ENCODE results near the gene SFXN1.

SFXN1 gene

DNA sequence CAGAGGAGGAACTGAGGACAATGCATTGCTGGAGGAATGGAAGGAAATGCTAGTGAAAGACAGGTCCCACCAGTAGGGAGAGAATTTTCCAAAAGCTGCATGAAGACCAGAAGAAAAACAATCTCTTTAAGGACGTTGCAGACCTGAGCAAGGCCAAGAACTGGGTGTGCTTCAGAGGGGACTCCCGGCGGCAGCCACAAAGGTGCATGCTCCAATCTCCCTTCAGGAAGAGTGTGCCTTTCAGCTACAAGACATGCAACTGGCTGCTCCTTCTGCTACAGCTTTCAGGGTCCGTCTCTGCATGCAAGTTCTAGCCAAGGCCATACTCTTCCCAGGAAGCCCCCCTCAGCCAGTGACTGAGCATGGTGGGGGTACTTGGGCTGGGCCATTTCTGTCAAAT is 62.9 kb downstream of the SFXN1 start:
- DNase-seq (ENCODE audit: low spot score) = no peak

DNA sequence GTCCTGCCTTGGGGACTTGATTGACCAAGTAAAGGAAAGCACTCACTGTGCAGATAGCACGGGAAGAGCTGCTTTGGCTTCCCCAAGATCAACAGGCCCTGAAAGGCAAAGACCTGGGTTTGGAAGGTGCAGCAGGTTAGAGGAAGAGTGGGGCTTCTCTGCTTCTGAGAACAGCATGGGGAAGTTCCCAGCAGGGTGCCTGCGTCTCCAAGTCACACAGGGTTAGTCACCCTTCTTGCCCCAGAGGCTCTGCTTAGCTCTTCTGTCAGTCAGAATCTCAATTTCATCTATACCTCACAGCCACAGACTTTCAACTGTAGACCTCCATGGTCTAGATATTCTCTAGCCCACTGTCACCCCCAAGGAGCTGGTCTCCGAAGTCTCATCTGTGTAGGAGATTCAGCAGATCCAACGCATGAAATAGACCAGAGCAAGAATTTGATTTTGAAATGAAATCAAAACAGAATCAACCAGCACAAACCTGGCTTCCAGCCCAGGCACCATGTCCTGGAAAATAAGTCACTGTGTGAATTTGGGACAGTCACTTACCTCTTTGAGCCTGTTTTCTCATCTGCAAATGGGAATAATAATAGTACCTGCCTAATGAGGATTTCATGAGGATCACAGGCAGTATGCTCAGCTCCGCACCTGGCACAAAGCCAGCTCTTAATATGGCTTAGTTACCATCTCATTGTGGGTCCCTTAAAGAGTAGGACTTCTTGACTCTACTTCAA is 64.0 kb downstream of the SFXN1 start:
- no peak for DNase-seq (ENCODE audit: low spot score)

DNA sequence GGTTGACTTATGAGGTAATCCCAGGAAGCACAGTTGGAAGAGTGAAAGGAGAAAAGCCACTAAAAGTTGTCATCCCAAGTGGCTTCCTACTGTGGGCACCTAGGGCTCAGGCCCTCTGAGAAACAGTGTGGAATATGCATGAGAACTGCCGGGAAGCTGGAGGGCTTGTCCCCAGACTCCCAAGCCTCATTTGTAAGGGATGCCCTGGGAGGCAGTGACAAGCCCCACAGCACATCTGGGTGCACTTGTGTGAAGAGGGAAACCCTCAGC is 64.5 kb downstream of the SFXN1 start:
- DNase-seq (ENCODE audit: low spot score) = no peak

DNA sequence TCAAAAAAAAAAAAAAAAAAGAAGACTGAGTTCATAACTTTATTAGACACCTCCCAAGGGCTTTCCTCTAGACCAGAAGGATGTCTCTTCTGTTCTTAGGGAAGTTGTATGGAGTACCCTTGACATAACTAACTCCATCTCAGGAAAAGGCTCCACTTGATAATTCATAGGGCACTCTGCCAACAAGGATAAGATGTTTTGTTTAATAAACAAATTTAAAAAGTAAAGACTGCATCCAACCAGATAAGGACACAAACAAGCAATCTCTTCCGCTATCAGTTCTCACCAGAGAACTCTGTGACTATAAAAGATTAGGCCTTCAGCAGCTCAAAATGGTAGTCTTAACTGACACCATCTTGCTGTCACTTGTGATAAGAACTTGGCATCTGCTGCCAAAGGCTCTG is 65.8 kb downstream of the SFXN1 start:
- no peak for DNase-seq (ENCODE audit: low spot score)

DNA sequence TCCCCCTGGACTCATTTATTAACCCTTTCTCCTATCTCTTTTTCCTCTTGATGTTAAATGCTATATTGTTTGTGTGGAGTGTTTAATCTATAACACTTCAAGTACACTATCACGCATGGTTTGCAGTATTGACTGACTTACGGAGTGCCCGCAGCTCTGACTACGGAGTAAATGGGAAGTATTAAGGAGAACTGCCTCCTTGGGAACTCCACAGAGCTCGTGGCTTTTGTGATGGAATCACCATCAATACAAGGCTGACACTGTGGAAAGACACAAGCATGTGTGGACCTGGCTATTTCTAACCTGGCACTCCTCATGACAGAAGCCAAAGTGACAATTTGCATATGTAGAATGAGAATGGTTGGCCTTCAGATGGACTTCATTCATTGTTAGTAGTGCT is 66.2 kb downstream of the SFXN1 start:
- DNase-seq (ENCODE audit: low spot score) = no peak

DNA sequence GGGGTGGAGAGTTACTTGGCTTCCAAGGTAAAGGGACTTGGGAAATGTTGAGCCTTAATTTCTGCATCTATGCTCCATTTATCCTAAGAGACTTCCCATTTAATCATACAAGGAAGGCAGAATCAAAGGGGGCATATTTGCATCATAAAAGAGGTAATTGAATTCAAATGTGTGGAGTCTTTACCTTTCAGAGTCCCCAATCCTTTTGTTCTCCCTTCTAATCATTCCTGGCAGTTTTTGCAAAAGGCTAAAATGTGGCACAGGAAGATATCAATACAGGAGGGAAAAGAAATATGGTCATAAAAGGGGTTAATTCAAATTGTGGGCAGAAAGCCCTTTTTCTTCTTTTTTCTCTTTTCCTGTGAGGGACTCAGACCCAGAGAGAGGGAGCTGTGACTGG is 69.5 kb downstream of the SFXN1 start:
- no peak for DNase-seq (ENCODE audit: low spot score)

DNA sequence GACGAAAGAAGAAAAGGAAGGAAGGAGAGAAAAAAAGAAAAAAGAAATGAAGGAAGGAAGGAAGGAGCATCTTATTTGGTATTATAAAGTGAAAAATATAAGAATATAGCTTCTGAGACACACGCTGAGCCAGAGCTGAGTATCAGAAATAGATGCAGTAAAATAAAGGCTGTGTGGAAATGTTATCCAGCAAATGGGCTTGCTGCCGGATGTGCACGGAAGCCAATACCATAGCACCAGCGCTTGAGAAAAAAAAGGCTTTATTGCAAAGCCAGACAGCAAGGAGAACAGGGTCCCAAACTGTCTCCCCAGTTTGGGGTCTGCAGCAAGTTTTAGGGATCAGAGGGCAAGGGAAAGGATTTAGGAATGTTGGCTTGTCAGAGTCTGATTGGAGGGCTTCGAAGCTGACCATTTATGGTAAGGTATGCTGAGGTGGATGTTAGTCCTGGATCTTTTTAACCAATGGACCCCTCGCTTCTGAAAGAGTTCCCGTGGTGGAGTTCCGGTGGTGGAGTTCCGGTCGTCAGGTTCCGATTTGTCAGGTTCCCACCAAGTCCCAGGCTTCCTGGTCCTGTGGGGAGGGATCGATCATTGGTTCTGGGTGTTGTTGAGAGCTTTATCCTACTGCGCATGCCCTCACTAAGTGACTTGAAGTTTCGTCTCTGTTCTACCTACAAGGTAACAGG is 70.4 kb downstream of the SFXN1 start:
- DNase-seq (ENCODE audit: low spot score) = no peak

DNA sequence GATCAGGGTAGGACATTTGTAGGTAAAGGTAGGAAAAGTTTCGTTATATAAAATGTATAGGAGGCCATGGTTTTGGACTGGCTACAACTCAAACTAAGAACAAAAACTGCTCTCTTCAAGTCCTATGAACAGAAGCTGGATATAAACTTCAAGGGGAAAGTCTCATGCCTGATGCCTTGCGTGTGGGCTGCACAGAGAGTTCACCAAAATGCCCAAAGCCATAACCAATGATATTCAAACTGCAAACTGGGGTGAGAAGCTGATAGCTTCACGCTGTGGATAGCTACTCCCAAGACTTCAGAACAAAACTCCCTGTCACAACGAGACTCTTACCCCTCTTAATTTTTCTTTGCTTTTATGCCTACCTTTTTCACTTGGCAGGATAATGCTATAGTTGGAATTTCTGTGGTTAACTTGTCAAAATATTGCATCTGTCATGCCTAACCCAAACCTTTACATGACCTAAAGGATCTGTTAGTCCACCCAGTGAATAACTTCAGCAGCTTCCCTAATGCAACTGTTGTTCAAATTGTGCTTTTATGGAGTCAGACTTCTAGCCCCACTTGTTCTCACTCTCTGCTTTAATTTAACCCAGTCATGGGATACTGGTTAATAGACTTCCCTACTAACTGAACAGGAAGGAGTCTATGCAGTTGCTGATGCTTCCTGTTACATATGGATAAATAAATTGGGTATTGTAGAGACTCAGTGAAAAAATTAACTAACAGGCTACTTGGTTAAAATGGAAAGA is 71.9 kb downstream of the SFXN1 start:
- no peak for DNase-seq (ENCODE audit: low spot score)

DNA sequence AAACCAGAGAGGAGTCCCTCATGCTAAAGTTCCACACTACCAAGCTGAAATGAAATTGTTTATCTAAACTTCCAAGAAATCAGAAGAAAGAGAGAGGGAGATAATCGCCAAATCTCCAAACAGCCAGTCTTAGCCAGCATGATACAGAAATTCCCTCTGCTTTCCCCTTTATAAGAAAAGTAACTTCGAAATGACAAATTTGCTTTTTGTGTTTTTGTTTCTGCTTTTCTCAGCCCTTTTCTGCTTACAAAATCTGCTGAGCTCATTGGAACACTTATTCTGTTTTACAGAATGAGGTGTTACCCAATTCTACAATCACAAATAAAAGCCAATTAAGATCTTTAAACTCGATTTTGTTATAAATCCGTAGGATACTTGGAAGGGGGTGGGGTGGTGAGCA is 72.9 kb downstream of the SFXN1 start:
- DNase-seq (ENCODE audit: low spot score) = no peak

DNA sequence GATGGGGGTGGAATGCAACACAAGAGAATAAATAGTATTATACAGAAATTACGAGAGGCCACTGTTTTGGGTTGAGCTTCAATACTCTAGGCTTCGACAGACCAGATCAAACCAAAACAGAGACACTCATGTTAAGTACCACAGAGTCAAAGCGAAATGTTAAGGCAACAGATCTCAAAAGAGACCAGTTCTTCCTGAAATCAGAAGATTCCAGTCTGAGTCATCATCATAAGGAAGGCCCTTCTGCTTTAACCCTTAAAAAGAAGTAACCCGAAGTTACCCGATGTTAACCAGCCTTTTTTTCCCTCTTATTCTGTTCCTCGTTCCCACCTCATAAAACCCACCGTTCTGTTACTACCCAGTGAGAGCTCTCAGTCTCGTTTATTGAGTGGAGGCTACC is 75.9 kb downstream of the SFXN1 start:
- DNase-seq (ENCODE audit: low spot score) = no peak

DNA sequence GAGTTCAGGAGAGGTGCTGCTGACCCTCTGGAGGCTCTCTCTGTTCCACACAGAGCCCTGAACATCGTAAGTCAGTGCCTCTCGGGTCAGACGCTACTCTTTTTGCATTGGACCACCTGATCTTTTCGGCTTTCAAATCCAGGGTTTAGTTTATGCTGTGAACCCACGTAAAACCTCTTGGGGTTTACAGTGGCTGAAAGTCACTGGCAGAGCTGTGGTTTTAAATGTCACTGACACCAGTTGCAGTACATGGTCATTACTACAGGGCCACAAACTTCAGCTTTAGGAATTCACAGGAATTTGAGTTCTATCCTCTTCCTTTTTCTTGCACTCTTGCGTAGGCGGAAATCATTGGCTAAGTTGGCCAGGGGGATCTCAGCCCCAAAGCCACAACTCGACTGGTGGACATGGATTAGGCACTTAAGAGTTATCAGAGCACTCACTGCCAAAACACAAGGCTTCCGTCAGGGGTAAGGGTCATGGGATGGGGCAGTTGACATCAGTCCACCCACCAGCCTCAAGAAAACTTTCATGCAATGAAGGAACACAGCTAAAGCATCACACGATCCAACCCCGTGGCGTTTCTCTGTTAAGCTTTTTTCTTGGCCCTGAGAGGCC is 76.9 kb downstream of the SFXN1 start:
- DNase-seq (ENCODE audit: low spot score) = no peak

DNA sequence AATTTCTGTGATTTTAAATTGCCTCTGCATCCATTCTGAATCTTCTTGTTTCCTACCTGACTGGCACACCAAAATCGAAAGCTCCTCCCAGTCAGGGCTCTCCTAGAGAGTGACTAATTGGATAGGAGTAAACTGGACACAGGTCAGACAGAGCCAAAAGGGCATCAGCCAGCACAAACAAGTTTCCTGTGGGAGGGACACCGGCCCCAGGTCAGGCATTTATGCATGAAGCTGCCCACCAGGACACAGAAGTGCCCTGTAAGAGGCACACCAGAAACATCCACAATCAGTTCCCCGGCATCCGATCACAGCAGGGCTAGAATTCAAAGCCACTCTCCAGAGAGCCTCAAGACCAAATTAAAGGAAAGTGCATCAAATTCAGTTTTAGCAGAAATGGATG is 78.4 kb downstream of the SFXN1 start:
- DNase-seq (ENCODE audit: low spot score) = no peak

DNA sequence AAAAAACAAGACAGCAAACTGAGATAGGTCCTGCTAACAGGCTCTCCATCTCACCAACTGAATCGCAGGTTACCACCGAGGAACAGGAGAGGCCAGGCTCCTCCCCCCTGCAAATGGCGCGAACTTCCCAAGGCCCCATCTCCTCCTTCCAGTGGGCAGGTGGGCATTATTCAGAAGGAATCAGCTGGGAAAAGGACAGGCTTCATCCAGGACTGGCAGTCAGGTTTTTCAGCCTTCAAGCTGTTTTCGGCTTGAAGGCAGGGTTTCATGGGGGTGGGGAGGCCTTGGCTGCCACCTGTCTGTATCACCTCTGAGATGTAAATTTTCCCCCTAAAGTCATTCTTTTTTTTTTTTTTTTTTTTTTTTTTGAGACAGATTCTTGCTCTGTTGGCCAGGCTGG is 79.4 kb downstream of the SFXN1 start:
- no peak for DNase-seq (ENCODE audit: low spot score)

DNA sequence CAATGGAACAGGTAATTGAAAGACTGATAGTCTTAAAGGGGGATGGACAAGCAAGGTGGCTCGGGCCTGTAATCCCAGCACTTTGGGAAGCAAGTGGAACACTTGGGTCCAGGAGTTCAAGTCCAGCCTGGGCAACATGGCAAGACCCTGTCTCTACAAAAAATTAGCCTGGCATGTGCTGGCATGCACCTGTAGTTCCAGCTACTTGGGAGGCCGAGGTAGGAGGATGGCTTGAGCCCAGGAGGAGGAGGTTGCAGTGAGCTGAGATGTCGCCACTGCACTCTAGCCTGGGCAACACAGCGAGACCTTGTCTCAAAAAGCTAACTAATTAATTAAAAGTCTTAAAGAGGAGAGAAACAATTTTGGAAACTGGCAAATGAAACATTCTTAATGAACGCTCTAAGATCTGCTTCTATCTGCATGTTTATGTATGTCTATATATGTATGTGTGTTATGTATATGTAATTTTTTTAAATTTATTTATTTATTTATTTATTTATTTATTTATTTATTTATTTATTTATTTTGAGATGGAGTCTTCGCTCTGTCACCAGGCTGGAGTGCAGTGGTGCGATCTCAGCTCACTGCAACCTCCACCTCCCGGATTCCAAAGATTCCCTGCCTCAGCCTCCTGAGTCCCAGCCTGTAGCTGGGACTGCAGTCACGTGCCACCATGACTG is 80.6 kb downstream of the SFXN1 start:
- DNase-seq (ENCODE audit: low spot score) = no peak

DNA sequence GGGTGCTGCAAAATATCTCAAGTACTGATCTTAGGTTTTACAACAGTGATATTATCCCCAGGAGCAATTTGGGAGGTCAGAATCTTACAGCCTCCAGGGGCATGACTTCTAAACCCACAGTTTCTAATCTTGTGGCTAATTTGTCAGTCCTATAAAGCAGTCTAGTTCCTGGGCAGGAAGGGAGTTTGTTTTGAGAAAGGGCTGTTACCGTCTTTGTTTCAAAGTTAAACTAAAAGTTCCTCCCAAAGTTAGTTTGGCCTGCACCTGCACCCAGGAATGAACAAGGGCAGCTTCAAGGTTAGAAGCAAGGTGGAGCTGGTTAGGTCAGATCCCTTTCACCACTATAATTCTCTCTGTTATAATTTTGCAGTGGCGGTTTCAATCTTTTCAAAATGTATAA is 81.7 kb downstream of the SFXN1 start:
- no peak for DNase-seq (ENCODE audit: low spot score)

DNA sequence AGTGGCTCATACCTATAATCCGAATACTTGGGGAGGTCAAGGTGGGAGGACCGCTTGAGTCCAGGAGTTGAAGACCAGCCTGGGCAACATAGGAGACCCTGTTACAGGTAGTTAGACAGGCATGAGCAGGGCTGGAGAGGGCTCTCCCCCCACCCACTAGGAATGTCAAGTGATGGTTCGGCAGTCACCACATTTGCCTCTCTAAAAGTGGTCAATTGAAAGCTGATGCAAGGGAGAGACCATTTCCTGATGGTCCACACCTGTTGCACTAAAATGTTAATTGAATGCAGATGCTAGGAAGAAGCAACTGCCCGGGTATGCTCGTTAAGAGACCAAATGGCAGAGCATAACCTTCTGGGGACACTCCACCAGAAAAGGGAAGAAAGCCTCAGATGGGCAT is 82.7 kb downstream of the SFXN1 start:
- DNase-seq (ENCODE audit: low spot score) = no peak

DNA sequence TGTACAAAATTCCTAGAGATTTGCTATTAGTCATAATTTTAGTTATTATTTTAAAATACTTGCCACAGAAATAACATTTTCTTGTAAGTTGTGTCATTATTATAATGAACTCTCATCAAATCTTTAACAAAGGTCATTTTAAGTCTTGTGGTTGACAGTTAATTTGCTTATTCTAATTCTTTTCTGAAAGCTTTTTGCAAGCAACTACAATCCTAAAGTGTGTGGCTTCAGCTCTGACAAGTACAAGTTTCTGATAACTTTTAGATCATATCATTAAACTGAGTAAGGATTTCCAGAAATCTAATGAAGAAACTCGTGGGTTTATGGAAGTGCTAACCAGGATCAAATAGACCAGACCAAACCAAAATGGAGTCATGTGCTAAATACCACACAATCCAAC is 86.4 kb downstream of the SFXN1 start:
- no peak for DNase-seq (ENCODE audit: low spot score)

DNA sequence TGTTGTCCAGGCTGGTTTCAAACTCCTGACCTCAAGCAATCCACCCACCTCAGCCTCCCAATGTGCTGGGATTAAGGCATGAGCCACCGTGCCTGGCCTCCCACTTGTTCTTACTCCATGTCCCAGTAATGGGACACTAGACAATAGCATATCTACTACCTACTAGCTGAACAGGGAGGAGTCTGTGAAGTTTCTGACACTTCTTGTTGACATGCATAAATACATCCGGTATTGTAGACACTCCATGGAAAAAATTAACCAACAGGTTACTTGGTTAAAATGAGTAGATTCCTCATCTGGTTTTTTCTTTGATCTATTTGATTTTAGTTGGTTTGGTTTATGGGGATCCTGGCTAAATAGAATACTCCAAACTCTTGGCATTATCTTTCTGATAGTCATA is 88.3 kb downstream of the SFXN1 start:
- no peak for DNase-seq (ENCODE audit: low spot score)

DNA sequence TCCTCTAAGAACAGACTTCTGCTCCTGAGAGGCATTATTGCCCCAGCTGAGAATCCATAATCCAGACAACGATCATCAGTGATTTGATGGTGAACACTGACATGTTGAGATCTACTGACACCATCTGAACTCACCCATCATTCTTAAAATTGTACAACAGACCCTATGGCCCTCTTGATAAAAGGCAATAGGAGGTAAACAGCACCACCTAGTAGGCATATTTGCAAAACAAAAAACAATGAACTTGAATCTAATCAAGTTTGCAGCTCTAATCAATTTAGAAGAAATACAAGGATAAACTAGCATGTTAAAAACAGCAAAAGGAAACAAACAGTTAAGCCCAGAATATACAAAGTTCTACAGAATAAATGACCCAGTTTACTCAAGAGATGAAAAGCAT is 89.6 kb downstream of the SFXN1 start:
- DNase-seq (ENCODE audit: low spot score) = no peak

DNA sequence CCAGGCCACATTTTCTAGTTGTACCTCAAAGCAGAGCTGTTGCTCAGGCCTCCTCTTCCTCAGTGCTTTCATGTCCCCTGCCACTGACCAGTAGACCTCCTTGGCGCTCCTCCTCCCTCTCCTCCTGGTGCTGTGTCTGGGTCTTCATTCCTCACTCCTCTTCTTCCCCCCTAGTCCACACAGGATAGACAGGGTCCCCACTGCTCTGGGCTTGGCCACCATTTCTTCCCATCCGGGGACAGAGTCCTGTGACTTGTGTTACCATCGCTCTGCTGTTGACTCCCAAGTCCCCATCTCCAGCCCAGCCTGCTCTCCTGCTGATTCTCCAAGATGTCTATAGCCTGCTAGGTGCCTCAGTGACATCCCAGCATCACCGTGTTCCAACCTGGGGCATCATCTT is 91.3 kb downstream of the SFXN1 start:
- DNase-seq (ENCODE audit: low spot score) = no peak

DNA sequence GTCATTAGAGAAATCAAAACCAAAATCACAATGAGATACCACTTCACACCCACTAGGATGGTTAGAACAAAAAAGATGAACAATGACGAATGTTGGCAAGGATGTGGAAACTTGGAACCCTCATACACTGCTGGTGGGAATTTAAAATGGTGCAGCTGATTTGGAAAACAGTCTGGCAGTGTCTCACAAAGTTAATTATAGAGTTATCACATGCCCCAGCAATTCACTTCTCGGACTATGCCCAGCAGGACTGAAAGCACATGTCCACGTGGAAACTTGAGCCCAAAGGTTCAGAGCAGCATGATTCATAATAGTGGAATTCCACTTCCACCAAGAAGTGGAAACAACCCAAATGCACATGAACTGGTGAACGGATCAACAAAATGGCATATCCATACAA is 94.5 kb downstream of the SFXN1 start:
- no peak for DNase-seq (ENCODE audit: low spot score)

DNA sequence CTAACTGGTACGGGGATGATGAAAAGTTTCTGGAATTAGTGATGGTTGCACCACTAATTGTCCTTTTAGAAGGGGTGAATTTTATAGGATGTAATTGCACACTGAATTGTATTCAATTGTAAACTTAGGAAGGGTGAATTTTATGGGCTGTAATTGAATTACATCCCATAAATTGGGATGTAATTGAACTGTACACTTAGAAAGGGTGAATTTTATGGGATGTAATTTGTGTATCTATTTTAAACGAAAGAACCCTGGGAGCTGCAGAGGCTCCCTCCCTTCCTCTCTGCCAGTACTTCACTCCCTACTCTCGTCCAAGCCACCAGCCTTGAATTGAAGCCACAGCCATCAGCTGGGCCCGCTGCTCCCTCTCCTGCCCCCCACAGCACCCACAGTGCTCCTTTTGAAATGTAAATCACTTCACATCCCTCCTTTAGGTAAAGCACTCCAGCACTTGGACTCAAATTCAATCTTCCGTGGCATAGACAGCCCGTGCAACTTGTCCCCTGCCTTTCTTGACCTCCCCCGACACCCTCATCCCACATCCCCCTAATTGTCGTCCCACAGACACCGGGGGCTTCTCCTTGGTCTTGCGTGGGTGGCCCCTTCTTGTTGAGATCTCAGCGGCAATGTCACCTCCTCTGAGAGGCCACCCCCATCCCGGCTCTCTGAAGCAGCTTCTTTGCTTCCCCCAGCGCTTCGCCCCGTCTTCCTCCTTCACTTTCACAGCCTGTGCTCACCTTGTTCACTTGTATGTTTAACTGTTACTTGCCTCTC is 95.3 kb downstream of the SFXN1 start:
- no peak for DNase-seq (ENCODE audit: low spot score)

All from cerebellar cortex (tissue), 1 donor.